SK-N-SH treated with all-trans-retinoic acid at 6 μM for 48 hours (cell line): ENCODE results near the gene RNASE1.

ENCODE experiments used
- ISL1 ChIP-seq: fragments of 250-450 bp; sonication (Bioruptor Pico); IDR thresholded peaks from 2 replicates; pipeline ENCODE4 v2.1.2; 2022; ENCODE audit warnings: mild to moderate bottlenecking, moderate library complexity
- OSR1 ChIP-seq: fragments of 250-450 bp; sonication (Bioruptor Pico); IDR thresholded peaks from 2 replicates; pipeline ENCODE4 v1.8.0; 2022; ENCODE audit warnings: moderate library complexity, mild to moderate bottlenecking, inconsistent platforms
- PPARA ChIP-seq: fragments of 250-450 bp; sonication (Bioruptor Pico); IDR thresholded peaks from 2 replicates; pipeline ENCODE4 v1.5.0; 2020; ENCODE audit warnings: mild to moderate bottlenecking, borderline replicate concordance
- RARB ChIP-seq: fragments of 250-450 bp; sonication (Bioruptor Pico); IDR thresholded peaks from 2 replicates; pipeline ENCODE4 v1.8.0; 2021; ENCODE audit warnings: mild to moderate bottlenecking, moderate library complexity
- SNAI2 ChIP-seq: fragments of 250-450 bp; sonication (Bioruptor Pico); IDR thresholded peaks from 2 replicates; pipeline ENCODE4 v1.5.0; 2020; ENCODE audit warnings: mild to moderate bottlenecking, moderate library complexity
- TCF4 ChIP-seq: fragments of 250-450 bp; sonication (Bioruptor Pico); IDR thresholded peaks from 2 replicates; pipeline ENCODE4 v1.8.0; 2021; ENCODE audit warnings: mild to moderate bottlenecking, moderate library complexity, borderline replicate concordance
- ZNF70 ChIP-seq: fragments of 450-650 bp; formaldehyde crosslinking; IDR thresholded peaks from 2 replicates; pipeline ENCODE4 v1.5.0; 2020; ENCODE audit warnings: mild to moderate bottlenecking, moderate library complexity
- TF ChIP-seq, protein P1 (sequence below): fragments of 250-450 bp; sonication (Bioruptor Pico); IDR thresholded peaks from 2 replicates; pipeline ENCODE4 v1.8.0; 2020; ENCODE audit warnings: mild to moderate bottlenecking, moderate library complexity, borderline replicate concordance
- TF ChIP-seq, protein P2 (sequence below): fragments of 250-450 bp; sonication (Bioruptor Pico); IDR thresholded peaks from 2 replicates; pipeline ENCODE4 v1.5.1; 2020; ENCODE audit warnings: low read depth, mild to moderate bottlenecking, moderate library complexity

DNA sequence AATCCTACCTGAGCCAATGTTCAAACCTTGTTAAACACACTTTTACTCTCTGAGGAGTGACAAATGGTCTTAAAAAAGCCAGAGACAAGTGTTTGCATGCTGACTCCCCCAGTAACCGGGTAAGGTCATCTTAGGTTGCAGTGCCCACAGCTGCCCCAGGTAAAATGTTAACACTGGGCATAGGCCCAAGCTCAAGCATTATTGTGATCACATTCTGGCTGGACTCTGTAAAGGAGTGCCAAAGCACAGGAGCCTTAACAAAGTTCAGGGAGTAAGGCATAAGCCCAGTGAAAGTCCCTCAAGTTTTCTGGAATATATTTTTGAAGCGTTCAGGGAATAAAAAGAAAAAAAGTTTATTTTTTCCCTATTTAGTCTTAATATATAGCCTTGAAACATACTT is 48.3 kb downstream of the RNASE1 start:
- TF ChIP-seq PPARA (no peak), OSR1 (CRISPR knock-in tag) (no peak), RARB (CRISPR knock-in tag) (no peak), ZNF70 (CRISPR knock-in tag) (no peak), TCF4 (CRISPR knock-in tag) (no peak), ISL1 (CRISPR knock-in tag) (no peak), SNAI2 (no peak)
- TF ChIP-seq, protein P1, sequence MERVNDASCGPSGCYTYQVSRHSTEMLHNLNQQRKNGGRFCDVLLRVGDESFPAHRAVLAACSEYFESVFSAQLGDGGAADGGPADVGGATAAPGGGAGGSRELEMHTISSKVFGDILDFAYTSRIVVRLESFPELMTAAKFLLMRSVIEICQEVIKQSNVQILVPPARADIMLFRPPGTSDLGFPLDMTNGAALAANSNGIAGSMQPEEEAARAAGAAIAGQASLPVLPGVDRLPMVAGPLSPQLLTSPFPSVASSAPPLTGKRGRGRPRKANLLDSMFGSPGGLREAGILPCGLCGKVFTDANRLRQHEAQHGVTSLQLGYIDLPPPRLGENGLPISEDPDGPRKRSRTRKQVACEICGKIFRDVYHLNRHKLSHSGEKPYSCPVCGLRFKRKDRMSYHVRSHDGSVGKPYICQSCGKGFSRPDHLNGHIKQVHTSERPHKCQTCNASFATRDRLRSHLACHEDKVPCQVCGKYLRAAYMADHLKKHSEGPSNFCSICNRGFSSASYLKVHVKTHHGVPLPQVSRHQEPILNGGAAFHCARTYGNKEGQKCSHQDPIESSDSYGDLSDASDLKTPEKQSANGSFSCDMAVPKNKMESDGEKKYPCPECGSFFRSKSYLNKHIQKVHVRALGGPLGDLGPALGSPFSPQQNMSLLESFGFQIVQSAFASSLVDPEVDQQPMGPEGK (CRISPR knock-in tag) = no peak
- TF ChIP-seq, protein P2, sequence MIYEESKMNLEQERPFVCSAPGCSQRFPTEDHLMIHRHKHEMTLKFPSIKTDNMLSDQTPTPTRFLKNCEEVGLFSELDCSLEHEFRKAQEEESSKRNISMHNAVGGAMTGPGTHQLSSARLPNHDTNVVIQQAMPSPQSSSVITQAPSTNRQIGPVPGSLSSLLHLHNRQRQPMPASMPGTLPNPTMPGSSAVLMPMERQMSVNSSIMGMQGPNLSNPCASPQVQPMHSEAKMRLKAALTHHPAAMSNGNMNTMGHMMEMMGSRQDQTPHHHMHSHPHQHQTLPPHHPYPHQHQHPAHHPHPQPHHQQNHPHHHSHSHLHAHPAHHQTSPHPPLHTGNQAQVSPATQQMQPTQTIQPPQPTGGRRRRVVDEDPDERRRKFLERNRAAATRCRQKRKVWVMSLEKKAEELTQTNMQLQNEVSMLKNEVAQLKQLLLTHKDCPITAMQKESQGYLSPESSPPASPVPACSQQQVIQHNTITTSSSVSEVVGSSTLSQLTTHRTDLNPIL (CRISPR knock-in tag) = no peak
